ENCODE results near the gene MT1M.
"Not testable (repeated sequence)": the region's sequence is repeated elsewhere in the genome, so short reads cannot be mapped to it uniquely, and the experiment has no call there.

Gene MT1M

DNA sequence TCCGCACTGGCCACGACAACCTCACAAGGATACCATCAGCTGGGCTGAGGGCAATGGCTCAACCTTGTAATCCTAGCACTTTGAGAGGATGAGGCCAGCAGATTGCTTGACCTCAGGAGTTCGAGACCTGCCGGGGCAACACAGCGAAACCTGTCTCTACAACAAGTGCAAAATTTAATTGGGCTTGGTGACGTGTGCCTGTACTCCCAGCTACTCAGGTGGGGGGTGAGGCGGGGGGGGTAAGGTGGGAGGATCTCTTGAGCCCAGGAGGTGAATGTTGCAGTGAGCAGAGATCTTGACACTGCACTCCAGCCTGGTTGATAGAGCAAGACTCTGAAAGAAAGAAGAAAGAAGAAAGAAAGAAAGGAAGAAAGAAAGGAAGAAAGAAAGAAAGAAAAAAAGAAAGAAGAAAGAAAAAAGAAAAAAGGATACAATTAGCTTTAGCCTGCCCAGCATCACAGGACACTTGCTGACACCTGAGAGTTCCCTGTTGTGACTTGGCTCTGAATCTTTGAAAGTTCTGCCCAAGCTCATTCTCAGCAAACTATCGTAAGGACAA is 12.0 kb upstream of the MT1M start:
- Histone ChIP-seq H3K79me2 (ENCODE audit: insufficient read depth, low read length) (no peaks in the 10 kb centered on the region), H3K27ac (ENCODE audit: low read depth, low read length, poor library complexity, severe bottlenecking) (no peak overlapping the region), H3F3A (ENCODE audit: insufficient read depth, low read length) (no peaks in the 10 kb centered on the region), H3K36me3 (ENCODE audit: insufficient read depth, low read length) (no peaks in the 10 kb centered on the region), H3K27me3 (ENCODE audit: insufficient read depth, low read length) (no peaks in the 10 kb centered on the region), H4K20me1 (ENCODE audit: insufficient read depth, low read length) (no peaks in the 10 kb centered on the region), H3K4me2 (ENCODE audit: low read length) (no peak overlapping the region), H3K9ac (ENCODE audit: low read length) (no peak overlapping the region), H3K9me3 (ENCODE audit: low read length) (no peaks in the 10 kb centered on the region), H2AFZ (ENCODE audit: low read length) (no peak overlapping the region), H3K4me1 (ENCODE audit: insufficient read depth, low read length, severe bottlenecking) (no peaks in the 10 kb centered on the region), H3K4me3 (ENCODE audit: low read depth, low read length, poor library complexity, severe bottlenecking) (no peak overlapping the region), H3K9me2 (ENCODE audit: low read depth, low read length) (no peaks in the 10 kb centered on the region)
- TF ChIP-seq, protein P1, sequence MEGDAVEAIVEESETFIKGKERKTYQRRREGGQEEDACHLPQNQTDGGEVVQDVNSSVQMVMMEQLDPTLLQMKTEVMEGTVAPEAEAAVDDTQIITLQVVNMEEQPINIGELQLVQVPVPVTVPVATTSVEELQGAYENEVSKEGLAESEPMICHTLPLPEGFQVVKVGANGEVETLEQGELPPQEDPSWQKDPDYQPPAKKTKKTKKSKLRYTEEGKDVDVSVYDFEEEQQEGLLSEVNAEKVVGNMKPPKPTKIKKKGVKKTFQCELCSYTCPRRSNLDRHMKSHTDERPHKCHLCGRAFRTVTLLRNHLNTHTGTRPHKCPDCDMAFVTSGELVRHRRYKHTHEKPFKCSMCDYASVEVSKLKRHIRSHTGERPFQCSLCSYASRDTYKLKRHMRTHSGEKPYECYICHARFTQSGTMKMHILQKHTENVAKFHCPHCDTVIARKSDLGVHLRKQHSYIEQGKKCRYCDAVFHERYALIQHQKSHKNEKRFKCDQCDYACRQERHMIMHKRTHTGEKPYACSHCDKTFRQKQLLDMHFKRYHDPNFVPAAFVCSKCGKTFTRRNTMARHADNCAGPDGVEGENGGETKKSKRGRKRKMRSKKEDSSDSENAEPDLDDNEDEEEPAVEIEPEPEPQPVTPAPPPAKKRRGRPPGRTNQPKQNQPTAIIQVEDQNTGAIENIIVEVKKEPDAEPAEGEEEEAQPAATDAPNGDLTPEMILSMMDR (IDR thresholded peaks at IDR 0.05; ENCODE audit: low read length), result no peak
- TF ChIP-seq EZH2 (IDR thresholded peaks at IDR 0.05; ENCODE audit: borderline replicate concordance, low read length), result no peak

- H3K9ac ChIP-seq (ENCODE audit: low read length); H3K4me2 ChIP-seq (ENCODE audit: low read length); H4K20me1 ChIP-seq (ENCODE audit: insufficient read depth, low read length); H3K27me3 ChIP-seq (ENCODE audit: insufficient read depth, low read length); H3K4me3 ChIP-seq (ENCODE audit: low read depth, low read length, poor library complexity, severe bottlenecking); H3K27ac ChIP-seq (ENCODE audit: low read depth, low read length, poor library complexity, severe bottlenecking); H3K9me3 ChIP-seq (ENCODE audit: low read length); H3K4me1 ChIP-seq (ENCODE audit: insufficient read depth, low read length, severe bottlenecking); H3K79me2 ChIP-seq (ENCODE audit: insufficient read depth, low read length); H3K36me3 ChIP-seq (ENCODE audit: insufficient read depth, low read length); H3F3A ChIP-seq (ENCODE audit: insufficient read depth, low read length); H2AFZ ChIP-seq (ENCODE audit: low read length); H3K9me2 ChIP-seq (ENCODE audit: low read depth, low read length): not testable (repeated sequence)
Measured at GRCh38 chr16:56621665-56622445, 10.6 kb upstream of the MT1M start.

- not testable (repeated sequence) for H3K9me2 ChIP-seq (ENCODE audit: low read depth, low read length); H3K27me3 ChIP-seq (ENCODE audit: insufficient read depth, low read length); H4K20me1 ChIP-seq (ENCODE audit: insufficient read depth, low read length)
Measured at GRCh38 chr16:56623184-56623583, 9.3 kb upstream of the MT1M start.

DNA sequence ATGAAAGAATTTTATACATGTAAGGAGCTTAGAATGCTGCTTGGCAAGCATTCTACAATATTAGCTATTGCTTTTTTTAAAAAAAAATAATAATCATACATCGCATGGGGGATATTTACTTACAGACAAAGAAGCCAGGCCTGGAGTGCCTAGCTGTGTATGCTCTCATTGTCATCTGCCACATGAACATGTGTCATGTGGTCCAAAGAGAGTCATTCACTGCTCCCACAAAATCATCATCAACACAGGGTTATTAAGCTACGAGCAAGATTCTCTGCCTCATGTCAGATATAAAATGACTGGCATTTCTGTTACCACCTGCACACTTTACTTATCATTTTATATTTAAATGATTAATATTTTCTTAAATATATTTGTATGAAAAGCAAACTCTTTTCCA is 8.8 kb upstream of the MT1M start:
- no peaks in the 10 kb centered on the region for H3K27me3 ChIP-seq (ENCODE audit: insufficient read depth, low read length)

More at GRCh38 chr16:56623184-56623583, 9.3 kb upstream of the MT1M start:
- H3F3A ChIP-seq (ENCODE audit: insufficient read depth, low read length); H2AFZ ChIP-seq (ENCODE audit: low read length); H3K4me1 ChIP-seq (ENCODE audit: insufficient read depth, low read length, severe bottlenecking); H3K4me3 ChIP-seq (ENCODE audit: low read depth, low read length, poor library complexity, severe bottlenecking); H3K36me3 ChIP-seq (ENCODE audit: insufficient read depth, low read length); H3K4me2 ChIP-seq (ENCODE audit: low read length); H3K9me3 ChIP-seq (ENCODE audit: low read length); H3K9ac ChIP-seq (ENCODE audit: low read length); H3K79me2 ChIP-seq (ENCODE audit: insufficient read depth, low read length); H3K27ac ChIP-seq (ENCODE audit: low read depth, low read length, poor library complexity, severe bottlenecking): not testable (repeated sequence)

More for the DNA sequence above, 8.8 kb upstream of the MT1M start:
- H3F3A ChIP-seq (ENCODE audit: insufficient read depth, low read length), result no peaks in the 10 kb centered on the region
- H3K9me3 ChIP-seq (ENCODE audit: low read length), result no peaks in the 10 kb centered on the region
- H3K4me3 ChIP-seq (ENCODE audit: low read depth, low read length, poor library complexity, severe bottlenecking), result no peak overlapping the region
- H3K4me1 ChIP-seq (ENCODE audit: insufficient read depth, low read length, severe bottlenecking), result no peaks in the 10 kb centered on the region
- no peaks in the 10 kb centered on the region for H3K36me3 ChIP-seq (ENCODE audit: insufficient read depth, low read length)
- H3K27ac ChIP-seq (ENCODE audit: low read depth, low read length, poor library complexity, severe bottlenecking), result no peak overlapping the region
- no peaks in the 10 kb centered on the region for H3K79me2 ChIP-seq (ENCODE audit: insufficient read depth, low read length)
- no peak overlapping the region for H2AFZ ChIP-seq (ENCODE audit: low read length)
- H3K9me2 ChIP-seq (ENCODE audit: low read depth, low read length), result no peaks in the 10 kb centered on the region
- H3K9ac ChIP-seq (ENCODE audit: low read length), result no peak overlapping the region
- H4K20me1 ChIP-seq (ENCODE audit: insufficient read depth, low read length), result no peaks in the 10 kb centered on the region
- no peak overlapping the region for H3K4me2 ChIP-seq (ENCODE audit: low read length)
- TF ChIP-seq EZH2 (IDR thresholded peaks at IDR 0.05; ENCODE audit: borderline replicate concordance, low read length), result no peak
